Effector memory CD8-positive, alpha-beta T cell (primary cell): ENCODE results near the gene SAT1.

ENCODE experiments used
- ATAC-seq: fragments of 150-1000 bp; cut with Tn5 transposase; replicated peaks from 2 replicates; pipeline ENCODE4 v1.10.0; 2021; ENCODE audit warnings: mild to moderate bottlenecking, moderate library complexity
- DNase-seq, 3 experiments: peaks; one replicate each; pipeline ENCODE4 v3.0.0; 2021
- H3K27ac Mint-ChIP-seq, 2 donors: one replicate each; pipeline ENCODE4 v1.8.0; 2022; ENCODE audit warnings: mild to moderate bottlenecking in 2 of 2, mixed read lengths in 2 of 2, moderate library complexity in 2 of 2
- H3K27me3 Mint-ChIP-seq, 2 donors: one replicate each; pipeline ENCODE4 v1.8.0; 2022; ENCODE audit warnings: mixed read lengths in 2 of 2
- H3K36me3 Mint-ChIP-seq: one replicate; pipeline ENCODE4 v1.8.0; 2022; ENCODE audit warnings: mild to moderate bottlenecking, moderate library complexity, mixed read lengths; ENCODE audit not compliant: insufficient read depth
- H3K4me1 Mint-ChIP-seq, 2 donors: one replicate each; pipeline ENCODE4 v1.8.0; 2022; ENCODE audit warnings: low read depth in 2 of 2, mixed read lengths in 2 of 2
- H3K4me3 Mint-ChIP-seq, 2 donors: one replicate each; pipeline ENCODE4 v1.8.0; 2022; ENCODE audit warnings: mild to moderate bottlenecking in 2 of 2, mixed read lengths in 2 of 2, moderate library complexity in 2 of 2
- H3K9me3 Mint-ChIP-seq, 2 donors: one replicate each; pipeline ENCODE4 v1.8.0; 2022; ENCODE audit warnings: mixed read lengths in 2 of 2

Gene SAT1

GRCh38 chrX:23785580-23785979, 2.6 kb downstream of the SAT1 start:
- Mint-ChIP-seq H3K36me3 (peaks cover 62% of the 10 kb centered on the region), H3K4me3 (peak overlapping the region; percentile 14 to 95), H3K27me3 (no peaks in the 10 kb centered on the region), H3K27ac (peak overlapping the region; percentile 38 to 90), H3K9me3 (no peaks in the 10 kb centered on the region), H3K4me1 (peaks cover 13 to 25% of the 10 kb centered on the region in 2 donors)
- ATAC-seq (no peak), DNase-seq (no peak)

GRCh38 chrX:23786268-23786815, 3.4 kb downstream of the SAT1 start:
- Mint-ChIP-seq H3K4me1 (peaks cover 13 to 25% of the 10 kb centered on the region in 2 donors), H3K9me3 (no peaks in the 10 kb centered on the region), H3K27ac (peak overlapping the region in 1 of 2 donors; percentile 51), H3K4me3 (no peak overlapping the region), H3K27me3 (no peaks in the 10 kb centered on the region), H3K36me3 (peaks cover 62% of the 10 kb centered on the region)
- DNase-seq (no peak), ATAC-seq (no peak)

DNA sequence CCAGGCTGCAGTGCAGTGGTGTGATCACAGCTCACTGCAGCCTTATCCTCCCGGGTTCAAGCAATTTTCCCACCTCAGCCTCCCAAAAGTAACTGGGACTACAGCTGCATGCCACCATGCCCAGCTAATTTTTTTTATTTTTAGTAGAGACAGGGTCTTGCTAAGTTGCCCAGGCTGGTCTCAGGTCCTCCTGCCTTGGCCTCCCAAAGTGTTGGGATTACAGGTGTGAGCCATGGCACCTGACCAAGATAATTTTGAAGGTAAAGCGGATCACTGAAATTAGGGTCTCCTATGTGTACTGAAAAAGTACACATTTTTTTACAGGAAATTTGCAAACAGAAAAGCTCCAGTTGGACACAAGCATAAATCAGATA, 4.8 kb downstream of the SAT1 start:
- Mint-ChIP-seq H3K4me3 (no peak overlapping the region), H3K36me3 (peaks cover 49% of the 10 kb centered on the region), H3K27ac (no peak overlapping the region), H3K4me1 (peaks cover 8 to 19% of the 10 kb centered on the region in 2 donors), H3K27me3 (no peaks in the 10 kb centered on the region), H3K9me3 (no peaks in the 10 kb centered on the region)
- DNase-seq (no peak), ATAC-seq (no peak)

DNA sequence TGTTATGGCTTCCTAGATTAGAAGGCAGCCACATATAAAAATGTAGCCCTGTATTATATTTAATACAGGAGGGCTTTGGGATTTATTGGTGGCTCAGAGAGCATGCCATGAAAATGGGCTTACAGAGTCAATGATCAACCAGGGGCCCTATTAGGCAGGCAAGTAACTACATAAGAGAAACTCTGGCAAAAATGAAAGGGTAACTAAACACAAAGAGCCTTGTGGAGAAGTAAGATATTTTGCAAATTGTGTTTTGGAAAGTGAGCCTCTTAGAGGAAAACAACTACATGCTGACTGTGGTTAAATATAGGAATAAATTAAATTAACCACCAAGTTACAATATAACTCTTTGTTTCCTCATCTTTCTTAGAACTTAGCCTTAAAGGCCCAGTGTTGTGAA, 5.5 kb downstream of the SAT1 start:
- no peak overlapping the region for H3K27ac Mint-ChIP-seq
- no peaks in the 10 kb centered on the region for H3K27me3 Mint-ChIP-seq
- ATAC-seq (no peak), DNase-seq (no peak)
- H3K36me3 Mint-ChIP-seq = peaks cover 41% of the 10 kb centered on the region
- H3K4me3 Mint-ChIP-seq = no peak overlapping the region
- H3K4me1 Mint-ChIP-seq = peaks cover 8 to 18% of the 10 kb centered on the region in 2 donors
- no peaks in the 10 kb centered on the region for H3K9me3 Mint-ChIP-seq

GRCh38 chrX:23788946-23789345, 6.0 kb downstream of the SAT1 start:
- ATAC-seq (no peak), DNase-seq (no peak)
- Mint-ChIP-seq H3K4me3 (no peak overlapping the region), H3K36me3 (peaks cover 37% of the 10 kb centered on the region), H3K27ac (no peak overlapping the region), H3K9me3 (no peaks in the 10 kb centered on the region), H3K4me1 (peaks cover 5 to 16% of the 10 kb centered on the region in 2 donors), H3K27me3 (no peaks in the 10 kb centered on the region)

- Mint-ChIP-seq H3K27me3 (no peaks in the 10 kb centered on the region), H3K4me3 (no peak overlapping the region)
- ATAC-seq = no peak
These were observed 6.6 kb downstream of the SAT1 start for GRCh38 chrX:23789386-23790154.

GRCh38 chrX:23790155-23790497, 7.2 kb downstream of the SAT1 start:
- H3K36me3 Mint-ChIP-seq = peaks cover 25% of the 10 kb centered on the region

More at GRCh38 chrX:23789386-23790154, 6.6 kb downstream of the SAT1 start:
- peaks cover 30% of the 10 kb centered on the region for H3K36me3 Mint-ChIP-seq
- H3K4me1 Mint-ChIP-seq = peaks cover 2 to 9% of the 10 kb centered on the region in 2 donors
- H3K27ac Mint-ChIP-seq = no peak overlapping the region
- H3K9me3 Mint-ChIP-seq = no peaks in the 10 kb centered on the region
- DNase-seq = no peak

DNA sequence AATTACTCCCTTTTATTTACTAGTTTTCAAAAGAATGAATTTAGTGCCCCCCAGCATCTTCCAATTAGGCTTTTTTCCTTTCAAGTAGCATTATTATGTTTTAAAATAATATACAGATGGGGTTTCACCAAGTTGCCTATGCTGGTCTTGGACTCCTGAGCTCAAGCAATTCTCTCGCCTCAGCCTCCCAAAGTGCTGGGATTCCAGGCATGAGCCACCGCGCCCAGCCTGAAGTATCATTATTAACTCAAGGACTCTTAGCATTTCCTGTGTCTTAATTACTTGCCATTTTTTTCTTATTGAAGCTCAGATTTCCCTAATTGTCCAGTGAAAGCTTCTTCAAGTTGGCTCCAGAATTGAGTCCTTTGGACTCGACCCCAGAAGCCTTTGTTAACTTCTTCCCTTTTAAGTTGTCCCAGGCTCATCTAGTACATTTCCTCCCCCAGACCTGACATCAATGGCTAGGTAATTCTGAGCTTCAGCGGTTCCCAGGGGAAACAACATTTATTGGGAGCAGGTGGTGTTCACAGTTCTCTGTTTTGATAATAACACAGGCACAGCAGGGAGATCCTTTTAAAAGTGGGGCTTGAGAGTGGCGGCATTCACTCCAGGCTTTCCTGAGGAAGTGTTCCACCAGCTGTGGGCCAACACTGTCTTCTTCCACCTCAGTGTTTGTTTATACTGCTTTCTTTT, 10.0 kb downstream of the SAT1 start:
- H3K27me3 Mint-ChIP-seq = no peaks in the 10 kb centered on the region
- DNase-seq = no peak
- H3K27ac Mint-ChIP-seq = no peak overlapping the region
- H3K36me3 Mint-ChIP-seq = no peaks in the 10 kb centered on the region
- no peaks in the 10 kb centered on the region for H3K4me1 Mint-ChIP-seq
- H3K9me3 Mint-ChIP-seq = no peaks in the 10 kb centered on the region
- H3K4me3 Mint-ChIP-seq = no peak overlapping the region
- no peak for ATAC-seq

More at GRCh38 chrX:23790155-23790497, 7.2 kb downstream of the SAT1 start:
- H3K27me3 Mint-ChIP-seq = no peaks in the 10 kb centered on the region
- H3K27ac Mint-ChIP-seq = no peak overlapping the region
- DNase-seq (no peak), ATAC-seq (no peak)
- H3K4me1 Mint-ChIP-seq = peaks cover 1 to 7% of the 10 kb centered on the region in 2 donors
- H3K9me3 Mint-ChIP-seq = no peaks in the 10 kb centered on the region
- no peak overlapping the region for H3K4me3 Mint-ChIP-seq

DNA sequence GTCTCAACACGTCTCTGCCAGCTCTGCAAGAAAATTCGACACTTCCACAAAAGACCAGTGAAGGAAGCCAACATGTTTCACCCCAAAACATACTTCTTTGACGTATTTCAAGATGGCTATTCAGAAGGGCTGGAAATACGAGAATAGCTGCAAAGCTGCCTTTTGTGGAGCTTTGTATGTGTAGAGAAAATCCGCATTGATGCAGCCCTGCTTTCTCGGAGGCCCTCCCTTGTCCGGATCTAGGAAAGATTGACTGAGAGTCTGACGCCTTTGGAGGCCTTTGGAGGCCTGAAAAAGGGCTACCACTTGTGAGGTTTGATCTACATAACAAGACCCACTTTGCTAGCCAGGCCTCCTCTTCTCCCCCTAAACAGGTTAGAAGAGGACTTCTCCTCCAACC, 12.2 kb downstream of the SAT1 start:
- no peak overlapping the region for H3K4me3 Mint-ChIP-seq
- no peaks in the 10 kb centered on the region for H3K9me3 Mint-ChIP-seq
- H3K36me3 Mint-ChIP-seq = no peaks in the 10 kb centered on the region
- ATAC-seq = no peak
- no peaks in the 10 kb centered on the region for H3K4me1 Mint-ChIP-seq
- H3K27ac Mint-ChIP-seq = no peak overlapping the region
- no peaks in the 10 kb centered on the region for H3K27me3 Mint-ChIP-seq
- no peak for DNase-seq

DNA sequence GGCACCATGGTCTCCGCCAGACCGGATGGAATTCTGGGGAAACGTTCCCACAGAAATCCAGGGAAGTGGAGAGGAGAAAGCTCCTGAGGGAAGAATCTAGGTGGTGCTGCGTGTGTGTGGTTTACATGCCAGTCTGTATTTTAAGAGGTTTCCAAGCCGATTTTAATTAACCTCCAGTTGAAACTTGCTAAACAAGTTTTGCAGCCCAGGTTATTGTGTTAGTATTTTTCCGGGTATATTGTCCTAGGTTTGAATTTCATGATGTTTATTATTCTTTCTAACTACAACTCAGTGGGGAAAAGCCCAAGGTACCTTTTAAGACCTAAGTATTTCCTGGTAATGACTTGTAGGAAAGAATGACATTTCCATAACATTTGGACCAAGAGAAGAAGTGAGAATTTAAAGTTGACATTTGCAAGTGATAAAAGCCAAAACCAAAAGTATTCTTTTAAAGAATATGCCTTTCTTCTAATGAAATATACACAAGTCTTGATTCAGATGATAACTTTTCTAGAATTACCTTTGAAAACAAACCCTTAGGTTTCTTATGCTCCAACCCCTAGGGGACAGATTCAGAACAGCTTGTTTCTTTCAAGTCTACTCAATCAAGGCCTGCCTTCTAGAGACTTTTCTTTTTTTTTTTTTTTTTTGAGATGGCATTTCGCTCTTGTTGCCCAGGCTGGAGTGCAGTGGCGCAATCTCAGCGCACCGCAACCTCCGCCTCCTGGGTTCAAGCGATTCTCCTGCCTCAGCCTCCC, 14.6 kb downstream of the SAT1 start:
- DNase-seq (no peak), ATAC-seq (no peak)
- Mint-ChIP-seq H3K9me3 (no peaks in the 10 kb centered on the region), H3K4me1 (no peaks in the 10 kb centered on the region), H3K36me3 (no peaks in the 10 kb centered on the region), H3K27me3 (no peaks in the 10 kb centered on the region), H3K4me3 (no peak overlapping the region), H3K27ac (no peak overlapping the region)

DNA sequence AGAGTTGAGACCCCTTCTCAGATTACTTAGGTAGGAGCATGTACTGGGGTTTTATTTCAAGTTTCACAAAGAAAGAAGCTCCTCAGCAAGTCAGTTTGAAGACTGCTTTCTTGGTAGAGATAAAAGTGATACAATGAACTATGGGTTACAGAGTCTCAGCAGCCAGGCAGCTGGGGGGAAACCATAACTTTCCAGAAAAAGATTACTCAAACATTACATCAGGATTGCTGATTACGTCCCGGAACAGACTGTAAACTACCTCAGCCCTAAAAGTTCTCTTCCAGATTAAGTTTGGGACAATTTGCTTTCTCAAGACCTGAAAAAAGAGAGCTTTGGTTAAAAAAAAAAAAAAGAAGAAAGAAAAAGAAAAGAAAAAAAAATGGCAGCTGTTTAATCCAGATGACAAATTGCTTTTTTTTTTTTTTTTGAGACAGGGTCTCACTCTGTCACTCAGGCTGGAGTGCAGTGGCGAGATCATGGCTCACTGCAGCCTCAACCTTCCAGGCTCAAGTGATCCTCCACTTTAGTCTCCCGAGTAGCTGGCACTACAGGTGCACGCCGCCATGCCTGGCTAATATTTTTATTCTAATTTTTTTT, 16.6 kb downstream of the SAT1 start:
- no peak overlapping the region for H3K4me3 Mint-ChIP-seq
- ATAC-seq = no peak
- H3K27me3 Mint-ChIP-seq = no peaks in the 10 kb centered on the region

GRCh38 chrX:23802431-23802830, 19.5 kb downstream of the SAT1 start:
- no peaks in the 10 kb centered on the region for H3K9me3 Mint-ChIP-seq
- no peaks in the 10 kb centered on the region for H3K4me1 Mint-ChIP-seq

More for the DNA sequence above, 16.6 kb downstream of the SAT1 start:
- DNase-seq = no peak
- no peaks in the 10 kb centered on the region for H3K4me1 Mint-ChIP-seq
- H3K27ac Mint-ChIP-seq = no peak overlapping the region
- no peaks in the 10 kb centered on the region for H3K9me3 Mint-ChIP-seq
- no peaks in the 10 kb centered on the region for H3K36me3 Mint-ChIP-seq

GRCh38 chrX:23803931-23804381, 21.0 kb downstream of the SAT1 start:
- no peaks in the 10 kb centered on the region for H3K9me3 Mint-ChIP-seq
- H3K36me3 Mint-ChIP-seq = no peaks in the 10 kb centered on the region
- no peak for ATAC-seq
- no peak for DNase-seq
- H3K4me1 Mint-ChIP-seq = no peaks in the 10 kb centered on the region
- H3K27ac Mint-ChIP-seq = no peak overlapping the region
- no peaks in the 10 kb centered on the region for H3K27me3 Mint-ChIP-seq
- H3K4me3 Mint-ChIP-seq = no peak overlapping the region

More at GRCh38 chrX:23802431-23802830, 19.5 kb downstream of the SAT1 start:
- H3K27ac Mint-ChIP-seq = no peak overlapping the region
- no peak overlapping the region for H3K4me3 Mint-ChIP-seq
- no peaks in the 10 kb centered on the region for H3K27me3 Mint-ChIP-seq
- DNase-seq (no peak), ATAC-seq (no peak)
- no peaks in the 10 kb centered on the region for H3K36me3 Mint-ChIP-seq
